Fibroblast of mammary gland (primary cell): ENCODE results near the gene GPR61.

Experiments used
- DNase-seq: peaks from one replicate; pipeline ENCODE4 v3.0.0-alpha.2; 2010; ENCODE audit warnings: low read depth
- H3K4me3 ChIP-seq: 2 replicates; pipeline ENCODE4 v1.5.1; 2011; ENCODE audit warnings: low read depth, mild to moderate bottlenecking, low read length, moderate library complexity; ENCODE audit not compliant: control insufficient read depth
- TF ChIP-seq, protein P1 (sequence below): conservative IDR thresholded peaks from 2 replicates; pipeline ENCODE4 v1.5.1; 2011; ENCODE audit warnings: low read depth, low read length, inconsistent platforms; ENCODE audit not compliant: control insufficient read depth, insufficient read depth

The GPR61 gene

DNA sequence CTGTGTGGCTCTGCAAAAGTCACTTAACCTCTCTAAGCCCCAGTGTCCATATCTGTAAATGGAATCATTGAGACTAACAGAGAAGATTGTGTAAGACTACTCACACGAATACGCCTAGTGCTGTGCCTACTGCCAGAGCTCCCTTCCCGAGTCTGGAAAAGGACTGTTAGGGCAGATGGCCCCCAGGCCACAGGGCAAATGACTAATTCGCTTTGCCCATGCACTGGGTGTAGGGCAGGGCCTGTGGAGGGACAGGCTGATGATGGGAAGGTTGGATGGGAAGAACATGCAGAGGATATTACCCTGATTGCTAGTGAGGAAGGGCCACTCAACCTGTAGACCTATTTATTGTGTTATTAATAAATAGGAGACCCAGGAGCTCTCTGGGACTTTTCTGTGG lies 4.2 kb upstream of the GPR61 start:
- TF ChIP-seq, protein P1, sequence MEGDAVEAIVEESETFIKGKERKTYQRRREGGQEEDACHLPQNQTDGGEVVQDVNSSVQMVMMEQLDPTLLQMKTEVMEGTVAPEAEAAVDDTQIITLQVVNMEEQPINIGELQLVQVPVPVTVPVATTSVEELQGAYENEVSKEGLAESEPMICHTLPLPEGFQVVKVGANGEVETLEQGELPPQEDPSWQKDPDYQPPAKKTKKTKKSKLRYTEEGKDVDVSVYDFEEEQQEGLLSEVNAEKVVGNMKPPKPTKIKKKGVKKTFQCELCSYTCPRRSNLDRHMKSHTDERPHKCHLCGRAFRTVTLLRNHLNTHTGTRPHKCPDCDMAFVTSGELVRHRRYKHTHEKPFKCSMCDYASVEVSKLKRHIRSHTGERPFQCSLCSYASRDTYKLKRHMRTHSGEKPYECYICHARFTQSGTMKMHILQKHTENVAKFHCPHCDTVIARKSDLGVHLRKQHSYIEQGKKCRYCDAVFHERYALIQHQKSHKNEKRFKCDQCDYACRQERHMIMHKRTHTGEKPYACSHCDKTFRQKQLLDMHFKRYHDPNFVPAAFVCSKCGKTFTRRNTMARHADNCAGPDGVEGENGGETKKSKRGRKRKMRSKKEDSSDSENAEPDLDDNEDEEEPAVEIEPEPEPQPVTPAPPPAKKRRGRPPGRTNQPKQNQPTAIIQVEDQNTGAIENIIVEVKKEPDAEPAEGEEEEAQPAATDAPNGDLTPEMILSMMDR = no peak
- H3K4me3 ChIP-seq = no peak overlapping the region
- DNase-seq = no peak

DNA sequence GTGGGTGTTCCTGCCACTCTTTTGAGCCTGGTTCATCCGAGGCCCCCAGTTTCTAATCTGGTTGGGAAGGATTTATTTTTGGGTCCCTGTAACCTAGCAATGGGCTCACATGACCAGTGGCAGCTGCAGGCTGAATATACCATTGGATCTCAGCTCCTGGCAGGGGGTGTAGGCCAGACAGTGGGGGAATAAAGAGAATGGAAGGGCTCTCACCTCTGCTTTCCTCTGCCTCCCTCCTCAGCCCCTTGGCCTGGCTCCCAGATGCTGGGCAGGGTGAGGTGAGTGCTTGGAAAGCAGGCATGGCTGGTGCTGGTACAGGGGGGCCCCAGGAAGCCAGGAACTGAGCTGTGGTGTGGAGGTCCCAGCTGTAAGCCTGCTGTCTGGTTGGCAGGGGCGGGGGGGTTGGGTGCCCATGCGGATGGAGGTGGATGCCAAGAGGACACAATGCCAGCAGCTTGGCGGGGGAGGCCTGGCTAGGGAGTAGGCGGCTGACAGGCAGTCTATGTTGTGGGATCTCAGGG lies 3.6 kb upstream of the GPR61 start:
- TF ChIP-seq, protein P1 = no peak
- H3K4me3 ChIP-seq = no peak overlapping the region
- DNase-seq = no peak

DNA sequence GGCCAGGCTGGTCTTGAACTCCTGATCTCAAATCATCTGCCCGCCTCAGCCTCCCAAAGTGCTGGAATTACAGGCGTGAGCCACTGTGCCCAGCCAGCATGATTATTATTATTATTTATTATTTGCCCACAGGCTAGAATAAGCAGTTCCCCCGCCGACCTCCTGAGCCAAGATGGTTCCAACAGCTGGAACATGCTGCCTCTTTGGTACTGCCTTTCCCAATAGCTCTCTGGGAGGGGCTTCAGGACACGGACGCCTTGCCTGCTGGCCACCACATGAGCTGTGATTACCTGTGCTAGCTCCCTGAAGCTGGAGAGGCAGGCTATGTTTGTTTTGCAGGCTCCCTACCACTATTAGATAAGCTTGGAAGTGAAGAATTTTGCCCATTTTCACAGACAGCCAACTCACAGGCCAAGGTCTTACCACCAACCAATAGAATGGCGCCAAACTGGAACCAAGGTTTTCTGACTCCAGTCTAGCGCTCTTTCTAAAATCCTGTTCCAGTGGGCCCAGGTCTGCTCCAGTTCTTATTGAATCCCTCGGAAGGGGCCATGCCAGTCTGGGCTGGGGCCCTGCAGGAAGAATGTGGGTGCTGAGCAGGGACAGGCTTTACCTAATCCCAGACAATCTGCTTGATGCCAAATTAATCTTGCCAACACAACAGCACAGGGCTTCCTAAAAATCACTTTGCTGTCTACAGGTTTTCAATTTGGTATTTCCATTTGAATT lies 2.1 kb upstream of the GPR61 start:
- no peak for DNase-seq
- H3K4me3 ChIP-seq = no peak overlapping the region
- TF ChIP-seq, protein P1 = no peak

DNA sequence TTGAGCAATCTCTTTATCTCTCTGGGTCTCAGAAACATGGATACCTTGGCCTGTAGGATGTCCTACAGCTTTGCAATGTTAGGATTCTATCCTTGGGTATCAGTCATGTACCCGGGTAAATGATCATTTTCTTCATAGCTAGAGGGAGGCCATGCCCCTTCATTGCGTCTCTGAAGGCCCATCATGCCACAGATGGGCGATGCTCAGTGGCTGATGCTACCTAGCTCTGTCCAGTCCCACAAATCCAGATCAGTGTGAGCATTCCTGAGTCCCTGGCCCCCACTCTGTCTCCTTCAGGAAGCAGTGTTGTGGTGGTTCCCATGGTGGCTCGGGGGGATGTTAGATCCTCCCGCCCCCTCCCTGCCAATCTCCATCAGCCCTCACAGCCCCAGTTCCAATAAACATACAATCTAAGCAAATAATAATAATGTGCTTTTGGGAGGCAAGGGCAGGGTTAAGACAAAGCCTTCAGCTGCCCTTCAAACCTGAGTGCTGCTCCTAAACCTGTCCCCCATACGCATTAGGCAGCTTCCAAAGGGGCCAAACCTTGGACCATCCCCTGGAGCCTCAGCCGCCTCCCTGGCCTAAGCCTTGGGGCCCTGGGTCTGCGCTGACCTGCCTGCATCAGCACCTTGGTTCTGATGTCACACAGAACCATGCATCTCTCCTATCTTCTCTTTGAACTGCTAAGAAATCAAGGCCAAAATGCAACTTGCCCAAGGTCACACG lies 681 bp upstream of the GPR61 start:
- no peak for DNase-seq
- TF ChIP-seq, protein P1 = no peak

DNA sequence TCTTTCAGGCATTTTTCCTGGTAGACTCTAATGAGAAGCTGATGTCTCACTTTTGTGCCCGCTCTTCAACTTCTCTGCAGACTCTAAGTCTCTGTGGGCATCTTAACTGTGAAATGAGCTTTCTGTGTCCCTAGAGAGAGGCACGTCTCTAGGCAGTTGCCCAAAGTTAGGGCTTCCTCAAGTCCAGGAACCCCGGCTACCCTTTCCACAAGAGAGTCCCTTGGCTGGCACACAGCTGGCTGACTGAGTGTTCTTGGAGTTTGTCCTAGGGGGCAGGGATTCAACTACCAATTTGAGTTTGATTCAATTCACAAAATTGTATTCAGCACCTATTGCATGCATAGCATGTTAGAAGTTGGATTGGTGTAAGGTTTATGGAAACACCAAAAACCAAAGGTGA lies 1.4 kb downstream of the GPR61 start:
- H3K4me3 ChIP-seq = no peak overlapping the region

More for the DNA sequence above, 681 bp upstream of the GPR61 start:
- no peak overlapping the region for H3K4me3 ChIP-seq

DNA sequence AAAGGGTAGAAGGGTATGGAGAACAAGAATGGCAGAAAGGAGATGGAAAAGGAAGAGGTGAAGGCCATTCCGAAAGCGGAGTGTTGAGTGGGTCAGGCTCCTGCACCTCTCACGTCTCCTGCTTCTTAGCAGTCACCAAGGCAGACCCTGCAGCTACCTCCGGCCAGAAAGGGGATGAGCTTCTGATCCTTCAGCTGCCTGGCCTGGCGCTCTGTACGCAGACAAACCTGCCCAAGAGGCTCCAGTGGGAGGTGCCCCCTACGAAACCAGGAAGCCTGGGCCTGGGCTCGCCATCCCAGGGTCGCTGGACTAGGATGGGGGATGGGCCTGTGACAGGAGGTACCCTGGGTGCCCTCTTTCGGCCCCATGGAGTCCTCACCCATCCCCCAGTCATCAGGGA lies 3.0 kb downstream of the GPR61 start:
- DNase-seq = no peak
- TF ChIP-seq, protein P1 = no peak
- H3K4me3 ChIP-seq = no peak overlapping the region

More for the DNA sequence above, 1.4 kb downstream of the GPR61 start:
- TF ChIP-seq, protein P1 = no peak
- no peak for DNase-seq
